ENCODE data around the gene KCNAB1.
"Not testable (repeated sequence)": the region's sequence is repeated elsewhere in the genome, so short reads cannot be mapped to it uniquely, and the experiment has no call there.

Gene KCNAB1

GRCh38 chr3:156271995-156272719 is 151.8 kb downstream of the KCNAB1 start:
- H3K9me3 ChIP-seq (ENCODE audit: low read length): no peaks in the 10 kb centered on the region
- no peak overlapping the region for H3K4me2 ChIP-seq (ENCODE audit: low read length)
- H4K20me1 ChIP-seq (ENCODE audit: insufficient read depth, low read length): no peaks in the 10 kb centered on the region
- H3K36me3 ChIP-seq (ENCODE audit: insufficient read depth, low read length): no peaks in the 10 kb centered on the region
- H3K9me2 ChIP-seq (ENCODE audit: low read depth, low read length): no peaks in the 10 kb centered on the region
- no peak overlapping the region for H3K27ac ChIP-seq (ENCODE audit: low read depth, low read length, poor library complexity, severe bottlenecking)
- no peaks in the 10 kb centered on the region for H3K79me2 ChIP-seq (ENCODE audit: insufficient read depth, low read length)
- no peak overlapping the region for H2AFZ ChIP-seq (ENCODE audit: low read length)
- no peaks in the 10 kb centered on the region for H3K27me3 ChIP-seq (ENCODE audit: insufficient read depth, low read length)
- H3F3A ChIP-seq (ENCODE audit: insufficient read depth, low read length): no peaks in the 10 kb centered on the region
- no peaks in the 10 kb centered on the region for H3K4me1 ChIP-seq (ENCODE audit: insufficient read depth, low read length, severe bottlenecking)
- no peak overlapping the region for H3K9ac ChIP-seq (ENCODE audit: low read length)
- H3K4me3 ChIP-seq (ENCODE audit: low read depth, low read length, poor library complexity, severe bottlenecking): no peak overlapping the region
- TF ChIP-seq CTCF (IDR thresholded peaks at IDR 0.05; ENCODE audit: low read length): no peak
- TF ChIP-seq EZH2 (IDR thresholded peaks at IDR 0.05; ENCODE audit: borderline replicate concordance, low read length): no peak

- no peaks in the 10 kb centered on the region for H3K9me2 ChIP-seq (ENCODE audit: low read depth, low read length)
- H4K20me1 ChIP-seq (ENCODE audit: insufficient read depth, low read length): no peaks in the 10 kb centered on the region
- no peak overlapping the region for H2AFZ ChIP-seq (ENCODE audit: low read length)
- no peaks in the 10 kb centered on the region for H3K9me3 ChIP-seq (ENCODE audit: low read length)
- H3K4me3 ChIP-seq (ENCODE audit: low read depth, low read length, poor library complexity, severe bottlenecking): no peak overlapping the region
- H3K4me1 ChIP-seq (ENCODE audit: insufficient read depth, low read length, severe bottlenecking): no peaks in the 10 kb centered on the region
- no peaks in the 10 kb centered on the region for H3F3A ChIP-seq (ENCODE audit: insufficient read depth, low read length)
- TF ChIP-seq EZH2 (IDR thresholded peaks at IDR 0.05; ENCODE audit: borderline replicate concordance, low read length): no peak
- TF ChIP-seq CTCF (IDR thresholded peaks at IDR 0.05; ENCODE audit: low read length): no peak
- H3K79me2 ChIP-seq (ENCODE audit: insufficient read depth, low read length): no peaks in the 10 kb centered on the region
- H3K9ac ChIP-seq (ENCODE audit: low read length): no peak overlapping the region
- no peak overlapping the region for H3K4me2 ChIP-seq (ENCODE audit: low read length)
- H3K27ac ChIP-seq (ENCODE audit: low read depth, low read length, poor library complexity, severe bottlenecking): no peak overlapping the region
- H3K27me3 ChIP-seq (ENCODE audit: insufficient read depth, low read length): no peaks in the 10 kb centered on the region
- H3K36me3 ChIP-seq (ENCODE audit: insufficient read depth, low read length): no peaks in the 10 kb centered on the region
These were observed 152.8 kb downstream of the KCNAB1 start for GRCh38 chr3:156273111-156273694.

- H3K4me1 ChIP-seq (ENCODE audit: insufficient read depth, low read length, severe bottlenecking): no peaks in the 10 kb centered on the region
- no peaks in the 10 kb centered on the region for H3K9me2 ChIP-seq (ENCODE audit: low read depth, low read length)
- H3K79me2 ChIP-seq (ENCODE audit: insufficient read depth, low read length): no peaks in the 10 kb centered on the region
- no peak overlapping the region for H3K27ac ChIP-seq (ENCODE audit: low read depth, low read length, poor library complexity, severe bottlenecking)
- no peaks in the 10 kb centered on the region for H3K9me3 ChIP-seq (ENCODE audit: low read length)
- H3K4me2 ChIP-seq (ENCODE audit: low read length): no peak overlapping the region
- H3K27me3 ChIP-seq (ENCODE audit: insufficient read depth, low read length): no peaks in the 10 kb centered on the region
- no peaks in the 10 kb centered on the region for H3F3A ChIP-seq (ENCODE audit: insufficient read depth, low read length)
- no peak overlapping the region for H3K9ac ChIP-seq (ENCODE audit: low read length)
- no peak overlapping the region for H3K4me3 ChIP-seq (ENCODE audit: low read depth, low read length, poor library complexity, severe bottlenecking)
- TF ChIP-seq CTCF (IDR thresholded peaks at IDR 0.05; ENCODE audit: low read length) (no peak), EZH2 (IDR thresholded peaks at IDR 0.05; ENCODE audit: borderline replicate concordance, low read length) (no peak)
- no peaks in the 10 kb centered on the region for H4K20me1 ChIP-seq (ENCODE audit: insufficient read depth, low read length)
- H3K36me3 ChIP-seq (ENCODE audit: insufficient read depth, low read length): no peaks in the 10 kb centered on the region
- no peak overlapping the region for H2AFZ ChIP-seq (ENCODE audit: low read length)
These were observed 154.4 kb downstream of the KCNAB1 start for GRCh38 chr3:156274791-156275190.

GRCh38 chr3:156284637-156285036 is 164.3 kb downstream of the KCNAB1 start:
- not testable (repeated sequence) for H3K4me2 ChIP-seq (ENCODE audit: low read length); H3K36me3 ChIP-seq (ENCODE audit: insufficient read depth, low read length); H3K9me2 ChIP-seq (ENCODE audit: low read depth, low read length); H3F3A ChIP-seq (ENCODE audit: insufficient read depth, low read length); H2AFZ ChIP-seq (ENCODE audit: low read length); H3K9me3 ChIP-seq (ENCODE audit: low read length); H3K4me1 ChIP-seq (ENCODE audit: insufficient read depth, low read length, severe bottlenecking); H3K9ac ChIP-seq (ENCODE audit: low read length); H3K27me3 ChIP-seq (ENCODE audit: insufficient read depth, low read length); H3K4me3 ChIP-seq (ENCODE audit: low read depth, low read length, poor library complexity, severe bottlenecking); H3K79me2 ChIP-seq (ENCODE audit: insufficient read depth, low read length); H4K20me1 ChIP-seq (ENCODE audit: insufficient read depth, low read length); H3K27ac ChIP-seq (ENCODE audit: low read depth, low read length, poor library complexity, severe bottlenecking)
